GM12874 (cell line): ENCODE measurements around the gene UPK2.

Experiments
- CTCF ChIP-seq: IDR thresholded peaks from 2 replicates; pipeline ENCODE4 v1.5.1; 2011; ENCODE audit warnings: low read depth, mild to moderate bottlenecking, control low read depth, low read length, moderate library complexity; ENCODE audit not compliant: insufficient read depth

The UPK2 gene

DNA sequence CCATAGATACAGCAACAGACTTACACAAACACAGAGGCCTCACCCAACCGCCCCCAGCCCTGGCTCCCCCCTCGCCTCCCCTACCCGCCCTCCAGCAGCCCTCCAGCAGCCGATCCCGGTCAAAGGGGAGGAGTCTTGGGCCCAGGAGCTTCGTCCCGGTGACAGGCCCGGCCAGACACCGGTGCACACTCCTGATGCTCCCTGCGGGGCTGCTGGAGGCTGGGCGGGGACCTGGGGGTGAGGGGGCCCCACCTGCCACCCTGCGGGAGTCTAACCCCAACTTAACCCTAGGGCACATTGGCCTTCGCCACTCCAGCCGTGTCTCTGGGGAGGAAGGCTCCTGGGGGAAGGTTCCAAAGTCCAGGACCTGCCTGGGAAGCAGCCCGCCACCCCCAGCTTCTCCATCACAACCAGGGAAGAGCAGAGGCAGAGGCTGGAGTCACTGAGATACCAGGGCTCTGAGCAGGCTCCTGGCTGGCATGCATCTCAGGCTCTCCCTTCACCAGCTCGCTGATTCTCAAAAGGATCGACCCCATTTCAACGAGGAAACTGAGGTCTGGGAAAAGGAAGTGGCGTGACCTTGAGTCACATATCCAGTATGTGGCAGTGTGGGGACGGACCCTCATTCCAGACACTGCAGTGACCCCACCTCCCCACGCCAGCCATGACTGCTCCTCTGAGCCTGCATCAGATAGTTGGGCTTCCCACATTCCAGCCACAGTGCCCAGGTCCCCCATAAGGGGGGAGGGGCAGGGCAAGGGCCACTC, 44.8 kb upstream of the UPK2 start:
- no peak for TF ChIP-seq CTCF

- no peak for TF ChIP-seq CTCF
These were observed 44.0 kb upstream of the UPK2 start for GRCh38 chr11:118911880-118912741.

DNA sequence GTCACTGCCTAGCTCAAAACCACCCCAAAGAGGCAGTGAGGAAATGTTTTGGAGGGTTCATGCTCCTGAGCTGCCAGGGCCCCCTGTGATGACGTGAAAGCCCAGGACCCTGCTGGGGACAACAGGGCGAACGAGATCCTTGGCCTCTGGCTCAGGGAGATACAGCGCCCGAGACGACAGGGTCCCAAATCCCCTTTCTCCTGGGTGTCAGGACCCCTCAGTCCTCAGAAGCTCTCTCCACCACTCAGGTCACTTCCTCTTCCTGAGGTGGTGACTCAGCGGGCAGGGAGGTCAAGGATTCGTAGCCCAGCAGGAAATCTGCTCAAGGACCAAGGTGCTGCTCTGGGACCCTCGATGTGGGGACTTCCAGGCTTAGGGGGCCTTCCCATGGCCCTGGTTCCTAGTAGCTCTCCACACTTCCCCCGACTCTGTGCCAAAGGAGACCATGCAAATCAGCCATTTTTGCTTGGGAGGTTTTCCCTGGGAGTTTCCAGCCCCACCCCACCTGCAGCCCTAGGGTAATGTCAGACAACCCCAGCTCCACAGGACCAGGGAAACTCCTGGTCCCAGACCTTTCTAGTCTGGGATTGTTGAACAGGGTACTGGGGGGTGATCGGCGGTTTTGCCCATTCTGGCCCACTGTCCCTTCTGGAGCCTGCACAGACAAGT, 43.2 kb upstream of the UPK2 start:
- TF ChIP-seq CTCF, result no peak

- TF ChIP-seq CTCF, result no peak
These were observed 42.5 kb upstream of the UPK2 start for GRCh38 chr11:118913411-118914125.

DNA sequence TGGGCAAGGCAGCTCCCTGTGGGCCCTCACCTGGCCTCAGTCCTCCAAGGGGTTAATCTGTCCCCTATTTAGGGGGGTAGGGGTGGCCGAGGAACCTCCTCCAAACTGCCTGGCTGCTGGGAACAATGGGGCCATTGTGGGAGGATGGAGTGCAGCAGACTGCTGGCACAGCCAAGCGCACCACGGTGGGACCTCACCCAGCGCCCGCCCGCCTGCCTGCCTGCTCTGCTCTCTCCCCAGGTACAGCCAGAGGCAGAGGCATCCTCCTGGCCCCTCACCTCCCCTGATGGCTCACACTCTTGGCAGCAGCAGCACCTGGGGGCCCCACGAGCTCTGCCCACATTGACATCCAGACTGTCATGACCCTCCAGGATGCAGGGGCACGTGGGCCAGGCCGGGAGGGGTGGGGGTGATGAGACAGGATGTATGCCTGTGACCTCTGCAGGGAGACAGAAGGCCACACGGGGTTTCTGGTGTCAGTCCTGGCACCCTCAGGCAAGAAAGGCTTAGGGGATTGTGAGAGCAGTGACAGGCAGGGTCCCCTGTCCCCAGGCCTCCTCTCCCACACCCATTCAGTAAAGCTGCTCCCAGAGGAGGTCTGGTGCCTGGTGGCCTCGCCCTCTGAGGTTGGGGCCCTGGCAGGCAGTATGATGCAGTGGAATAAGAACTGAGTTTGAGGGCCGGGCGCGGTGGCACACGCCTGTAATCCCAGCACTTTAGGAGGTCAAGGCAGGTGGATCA, 41.8 kb upstream of the UPK2 start:
- TF ChIP-seq CTCF, result no peak

DNA sequence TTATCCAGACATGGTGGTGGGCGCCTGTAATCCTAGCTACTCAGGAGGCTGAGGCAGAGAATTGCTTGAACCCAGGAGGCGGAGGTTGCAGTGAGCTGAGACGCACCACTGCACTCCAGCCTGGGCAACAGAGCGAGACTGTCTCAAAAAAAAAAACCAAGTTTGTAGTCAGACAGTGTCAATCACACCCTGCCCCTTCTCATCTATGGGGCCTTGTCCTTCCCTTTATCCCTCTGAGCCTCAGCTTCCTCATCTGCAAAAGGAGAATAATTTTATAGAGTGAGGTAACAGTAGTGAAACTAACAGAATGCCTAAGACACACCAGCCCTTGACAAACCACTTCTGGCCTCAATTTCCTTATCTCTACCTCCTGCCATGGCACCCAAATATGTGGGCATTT, 41.1 kb upstream of the UPK2 start:
- no peak for TF ChIP-seq CTCF
